RCC 7860 (cell line): ENCODE data around the gene HOXC13.
A peak's percentile ranks its signal among the peaks of the same experiment; 100 is the strongest.

Experiments
- DNase-seq: peaks from one replicate; pipeline ENCODE4 v3.0.0-alpha.2; 2015; ENCODE audit warnings: low spot score
- FAIRE-seq: peaks from 2 replicates; lab custom pipeline; 2012; peaks lifted over from hg19 to GRCh38; lab: Jason Lieb, UNC

HOXC13 gene

DNA sequence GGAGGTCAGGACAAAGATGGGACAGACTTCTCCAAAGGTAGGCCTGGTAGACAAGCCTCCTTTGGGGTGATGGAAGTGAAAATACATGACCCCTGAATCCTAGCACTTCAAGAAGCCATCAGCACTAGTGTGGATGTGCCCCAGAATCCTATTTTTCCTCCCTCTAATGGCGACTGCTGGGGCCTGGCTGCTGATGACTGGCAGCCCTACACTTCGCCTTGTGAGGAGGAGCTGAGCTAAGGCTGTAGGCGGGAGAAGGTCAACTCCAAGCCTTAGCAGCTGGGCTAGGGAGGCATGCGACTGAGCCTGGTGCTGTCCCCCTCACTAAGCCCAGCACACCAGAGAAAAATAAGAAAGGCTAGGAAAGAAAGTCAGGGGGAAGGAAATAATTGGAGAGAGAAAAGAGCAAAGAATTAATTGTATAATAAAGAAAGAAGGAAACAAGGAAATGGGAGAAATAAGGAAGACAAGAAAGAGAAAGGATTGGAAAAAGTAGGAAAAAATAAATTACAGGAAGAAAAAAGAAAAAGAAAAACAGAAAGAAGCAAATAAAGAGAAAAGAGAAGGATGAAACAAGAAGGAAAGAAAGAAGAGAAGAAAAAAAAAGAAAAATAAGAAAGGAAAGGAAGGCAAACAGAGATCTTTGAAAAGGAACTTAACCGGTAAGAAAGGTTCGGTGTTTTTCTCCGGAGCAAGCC, 41.6 kb downstream of the HOXC13 start:
- no peak for FAIRE-seq

DNA sequence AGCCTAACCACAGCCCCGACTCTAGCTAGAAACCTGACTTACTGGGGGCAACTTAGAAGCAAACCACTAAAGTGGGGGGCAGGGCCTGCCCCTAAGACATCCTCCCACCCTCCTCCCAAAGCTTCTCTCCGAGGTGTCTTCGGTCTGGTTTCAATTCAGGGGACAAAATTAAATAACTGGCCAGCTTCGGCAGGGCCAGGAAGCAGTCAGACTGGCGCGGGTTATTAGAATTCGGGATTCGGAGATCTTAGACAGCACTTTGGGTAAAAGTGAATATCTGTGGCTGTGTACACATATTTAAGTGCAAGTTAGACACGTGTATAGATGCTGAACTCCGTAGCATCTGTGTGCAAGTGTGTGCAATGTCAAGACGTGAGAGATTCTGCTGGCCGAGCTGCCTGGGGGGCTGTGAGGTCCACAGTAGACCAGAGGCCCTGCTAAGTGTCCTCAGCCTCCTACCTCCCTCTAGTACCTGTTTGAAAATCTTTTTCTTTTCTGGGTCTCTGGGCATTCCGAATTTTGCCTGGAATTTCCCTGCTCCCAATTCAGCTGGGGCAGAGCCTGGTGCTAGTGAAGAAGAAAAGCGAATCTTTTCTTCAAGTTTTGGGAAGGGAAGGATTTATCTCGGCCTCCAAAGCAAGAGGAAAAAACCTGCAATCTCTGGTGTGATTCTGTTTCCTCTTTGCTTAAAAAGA, 42.3 kb downstream of the HOXC13 start:
- DNase-seq (no peak), FAIRE-seq (no peak)

More for the DNA sequence above, 41.6 kb downstream of the HOXC13 start:
- no peak for DNase-seq

DNA sequence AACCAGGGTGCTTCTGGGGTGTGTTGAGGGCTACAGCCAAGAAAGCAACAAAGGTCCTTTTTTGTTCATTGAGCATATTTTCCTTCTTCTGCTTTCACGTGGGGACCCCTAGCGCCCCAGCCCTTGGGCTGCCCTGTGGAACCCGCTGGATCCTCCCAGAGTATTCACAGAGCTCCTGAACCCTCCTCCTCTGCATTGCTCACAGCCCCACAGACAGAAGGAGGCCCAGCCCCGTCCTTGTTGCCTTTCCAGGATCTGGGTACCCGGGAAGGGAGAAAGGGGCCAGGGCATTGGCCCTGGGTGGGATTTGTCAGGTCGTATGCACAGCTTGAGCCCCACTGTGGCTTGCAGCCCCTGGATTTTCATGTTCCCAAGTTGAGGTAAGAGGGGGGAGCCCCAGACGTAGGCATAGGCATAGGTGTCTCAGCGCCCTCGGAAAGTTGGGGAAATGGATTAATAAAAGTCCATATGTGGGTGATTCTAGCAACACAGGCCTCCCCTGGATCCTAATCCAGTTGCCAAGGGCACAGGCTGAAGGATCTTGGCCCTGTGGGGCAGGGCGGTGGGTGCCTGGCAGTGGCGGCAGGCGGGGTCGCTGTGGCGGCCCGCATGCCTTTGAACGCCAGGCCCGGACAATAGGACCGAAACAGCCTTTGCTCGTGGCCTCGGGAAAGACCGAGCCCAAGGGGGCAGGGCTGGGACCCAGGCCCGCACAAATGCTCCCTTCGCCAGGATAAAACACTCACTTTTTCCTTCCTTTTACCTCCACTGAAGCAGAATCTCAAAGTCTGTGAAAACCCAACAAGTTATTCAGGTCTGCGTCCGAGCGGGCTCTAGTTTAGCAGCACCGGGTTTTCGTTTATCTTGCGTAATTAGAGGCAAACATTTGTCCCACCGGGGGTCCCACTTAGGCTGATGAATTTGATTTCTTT, 43.3 kb downstream of the HOXC13 start:
- no peak for FAIRE-seq
- DNase-seq: no peak

DNA sequence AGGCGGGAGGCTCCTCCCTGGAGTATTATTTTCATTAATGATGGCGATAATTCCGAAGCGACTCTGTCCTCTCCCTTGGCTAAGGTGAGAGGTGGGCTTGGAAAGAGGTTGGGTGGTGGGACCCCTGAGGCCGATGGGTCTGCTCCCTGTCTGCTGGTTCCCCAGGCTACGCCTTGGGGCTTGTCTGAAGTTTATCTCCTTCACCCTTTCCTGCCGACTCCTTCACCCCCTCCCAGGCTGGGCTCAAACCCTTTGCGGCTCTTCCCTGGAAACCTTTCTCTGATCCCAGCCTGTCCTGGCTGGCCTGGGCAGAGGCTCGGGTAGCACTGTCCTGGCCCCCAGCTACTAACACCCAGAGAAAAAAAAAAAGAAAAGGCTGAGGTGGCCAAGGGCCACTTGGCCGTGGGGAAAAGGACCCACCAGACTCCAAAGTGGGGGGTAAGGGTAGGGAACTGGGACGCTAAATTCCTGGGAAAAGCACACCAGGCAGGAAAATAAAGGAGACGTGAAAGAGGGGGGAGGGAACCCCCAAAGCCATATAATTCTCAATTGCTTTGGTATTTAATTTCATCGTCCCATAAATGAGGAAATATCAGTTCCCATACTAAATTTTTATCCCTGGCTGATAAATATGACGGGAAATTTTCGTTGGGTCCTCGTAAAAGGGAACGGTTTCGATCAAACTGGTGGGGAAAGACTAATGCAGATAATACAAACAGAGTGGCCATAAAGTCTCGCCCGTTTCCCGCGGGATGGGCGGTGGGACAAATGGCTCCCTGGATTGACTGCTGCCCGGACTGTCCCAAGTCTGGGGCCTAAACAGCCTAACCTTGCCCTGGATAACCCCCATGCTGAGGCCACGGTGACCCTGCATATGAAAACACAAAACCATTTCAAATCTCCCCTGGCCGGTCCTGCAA, 44.3 kb downstream of the HOXC13 start:
- DNase-seq (no peak), FAIRE-seq (no peak)

DNA sequence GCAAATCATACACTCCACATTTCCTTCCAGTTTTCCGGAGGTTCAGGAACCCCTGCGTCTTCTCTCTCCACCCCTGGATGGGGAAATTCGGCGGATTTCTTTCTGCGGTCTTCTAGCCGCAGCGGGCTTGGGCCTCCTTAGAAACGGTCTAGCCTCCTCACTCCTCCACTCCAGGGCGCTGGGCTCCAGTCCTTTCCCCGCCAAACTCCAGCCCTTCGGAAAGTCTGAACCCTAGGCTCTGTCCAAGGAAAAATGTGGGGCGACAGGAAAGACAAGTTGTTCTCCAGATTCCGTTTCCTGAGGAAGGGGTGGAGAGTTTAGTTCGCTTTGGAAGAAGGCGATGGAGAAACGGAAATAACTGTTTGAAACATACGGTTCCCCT, 44.9 kb downstream of the HOXC13 start:
- FAIRE-seq: no peak
- no peak for DNase-seq

DNA sequence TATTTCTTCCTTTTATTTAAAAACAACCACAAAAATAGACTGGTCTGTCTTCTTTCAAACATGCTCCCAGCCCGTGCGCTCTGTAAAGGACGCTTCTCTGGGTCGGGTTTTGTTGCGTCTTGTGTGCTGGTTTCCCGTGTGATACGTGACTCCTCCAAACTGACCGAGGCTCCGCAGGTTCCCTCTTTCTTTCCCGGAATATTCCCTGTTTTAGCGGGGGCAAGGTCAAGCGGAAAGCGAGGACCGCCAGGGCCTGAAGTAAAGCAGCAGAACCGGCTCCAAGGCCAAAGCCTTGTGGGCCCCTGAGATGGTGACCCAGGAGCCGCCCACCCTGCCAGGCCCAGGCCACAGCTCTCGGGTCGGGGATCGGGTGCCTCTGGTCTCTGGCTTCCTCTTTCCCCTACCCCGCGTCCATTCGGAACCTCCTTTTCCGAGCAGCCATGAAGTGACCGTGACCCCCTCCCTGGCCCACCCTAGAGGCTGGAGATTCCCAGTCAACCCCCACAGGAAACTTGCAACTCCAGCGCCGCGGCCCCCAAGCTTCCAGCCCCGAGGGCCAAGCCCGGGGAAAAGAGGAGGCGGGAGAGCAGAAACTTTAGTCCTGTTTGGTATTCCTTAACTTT, 45.4 kb downstream of the HOXC13 start:
- FAIRE-seq (no peak), DNase-seq (no peak)

DNA sequence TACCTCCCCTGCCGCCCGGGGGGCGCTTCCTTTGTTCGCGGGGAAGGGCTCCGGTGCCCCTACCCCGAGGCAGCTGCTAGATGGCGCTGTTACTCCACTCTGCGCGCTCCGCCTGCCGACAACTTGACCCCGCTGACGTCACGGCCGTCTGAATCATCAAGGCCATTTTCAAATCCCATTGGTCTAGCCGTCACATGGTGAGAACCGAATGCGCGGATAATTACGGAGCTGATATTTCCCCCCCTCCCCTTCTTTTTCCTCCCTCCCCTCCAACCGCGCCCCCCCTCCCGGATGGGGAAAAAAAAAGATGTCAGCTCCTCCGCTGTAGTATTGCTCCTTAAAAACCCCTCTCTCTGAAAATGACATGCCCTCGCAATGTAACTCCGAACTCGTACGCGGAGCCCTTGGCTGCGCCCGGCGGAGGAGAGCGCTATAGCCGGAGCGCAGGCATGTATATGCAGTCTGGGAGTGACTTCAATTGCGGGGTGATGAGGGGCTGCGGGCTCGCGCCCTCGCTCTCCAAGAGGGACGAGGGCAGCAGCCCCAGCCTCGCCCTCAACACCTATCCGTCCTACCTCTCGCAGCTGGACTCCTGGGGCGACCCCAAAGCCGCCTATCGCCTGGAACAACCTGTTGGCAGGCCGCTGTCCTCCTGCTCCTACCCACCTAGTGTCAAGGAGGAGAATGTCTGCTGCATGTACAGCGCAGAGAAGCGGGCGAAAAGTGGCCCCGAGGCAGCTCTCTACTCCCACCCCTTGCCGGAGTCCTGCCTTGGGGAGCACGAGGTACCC, 46.5 kb downstream of the HOXC13 start, which contains the start of gene HOXC10:
TSS of gene HOXC10 (plus strand) at position 246 of the 791 bp plus-strand sequence. CDS start at position 360, 114 bp downstream.
- DNase-seq: peak; percentile 77
- no peak for FAIRE-seq

DNA sequence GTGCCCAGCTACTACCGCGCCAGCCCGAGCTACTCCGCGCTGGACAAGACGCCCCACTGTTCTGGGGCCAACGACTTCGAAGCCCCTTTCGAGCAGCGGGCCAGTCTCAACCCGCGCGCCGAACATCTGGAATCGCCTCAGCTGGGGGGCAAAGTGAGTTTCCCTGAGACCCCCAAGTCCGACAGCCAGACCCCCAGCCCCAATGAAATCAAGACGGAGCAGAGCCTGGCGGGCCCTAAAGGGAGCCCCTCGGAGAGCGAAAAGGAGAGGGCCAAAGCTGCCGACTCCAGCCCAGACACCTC, 47.0 kb downstream of the HOXC13 start:
- DNase-seq (no peak), FAIRE-seq (no peak)

DNA sequence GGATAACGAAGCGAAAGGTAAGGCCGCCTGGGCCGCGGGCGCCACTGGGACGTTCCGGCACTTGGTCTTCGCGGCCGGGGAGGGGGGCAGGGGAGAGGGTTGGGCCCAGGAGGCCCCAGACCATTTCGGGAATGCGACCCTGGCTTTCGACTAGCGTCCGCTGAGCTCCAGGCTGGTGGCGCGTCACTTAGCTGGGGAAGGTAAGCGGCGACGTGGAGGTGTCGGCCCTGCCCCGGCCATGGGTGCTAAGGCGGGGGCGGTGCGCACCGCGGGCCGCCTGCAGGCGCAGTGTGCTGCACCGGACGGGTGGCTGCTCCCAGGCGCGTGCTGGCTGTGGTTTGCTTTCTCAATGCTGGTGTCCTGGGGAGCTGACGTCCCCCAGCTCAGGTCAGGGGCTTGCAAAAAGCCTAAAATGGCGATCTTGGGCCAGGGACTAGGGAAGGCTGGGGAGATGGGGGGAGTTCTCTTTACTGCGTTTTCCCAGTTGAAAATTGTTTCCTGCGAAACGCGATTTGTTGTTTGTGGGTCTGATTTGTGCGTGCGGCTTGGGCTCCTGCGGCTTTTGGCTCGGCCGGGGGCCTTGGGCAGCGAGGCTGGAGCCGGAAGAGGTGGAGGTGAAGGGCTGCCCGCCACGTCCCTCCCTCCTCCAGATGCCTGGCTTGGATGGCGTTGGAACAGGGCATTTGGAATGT, 47.5 kb downstream of the HOXC13 start:
- no peak for FAIRE-seq
- peak; percentile 51 for DNase-seq

DNA sequence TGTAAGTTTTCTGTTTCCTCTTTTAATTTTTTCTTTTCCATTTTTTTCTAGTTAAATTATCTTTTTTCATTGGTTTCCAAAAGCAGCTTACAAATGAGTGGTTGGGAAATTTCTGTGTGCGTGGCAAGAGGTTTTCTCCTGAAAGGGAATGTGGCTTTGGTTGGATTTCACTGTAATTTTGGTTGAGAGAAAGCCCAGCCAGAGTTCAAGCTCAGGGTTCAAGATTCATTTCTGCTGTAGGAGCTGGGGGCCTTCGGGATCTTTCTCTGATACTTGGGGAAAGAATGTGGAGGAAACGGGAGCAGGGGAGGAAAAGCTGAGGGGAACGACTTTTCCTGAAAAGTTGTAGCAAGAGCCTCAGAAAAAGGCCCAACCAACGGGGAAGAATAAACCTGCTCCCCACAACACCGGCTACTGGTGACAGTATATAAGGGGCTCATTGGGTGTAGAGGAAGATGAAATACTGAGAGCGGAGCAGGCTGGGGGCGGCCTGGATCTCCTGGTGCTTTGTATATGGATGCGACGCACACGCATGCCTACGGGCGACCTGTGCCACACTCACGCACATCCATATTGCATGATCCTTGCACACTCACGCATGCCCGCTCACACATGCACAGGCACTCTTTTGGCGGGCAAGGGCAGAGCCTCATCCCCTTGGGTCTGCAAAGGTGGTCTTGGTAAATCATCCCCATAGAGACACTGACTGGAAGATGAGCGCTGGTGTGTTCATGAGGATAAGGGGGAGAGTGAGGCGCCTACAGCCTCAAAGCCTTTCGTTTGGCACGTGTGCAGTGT, 48.3 kb downstream of the HOXC13 start:
- DNase-seq (no peak), FAIRE-seq (no peak)

DNA sequence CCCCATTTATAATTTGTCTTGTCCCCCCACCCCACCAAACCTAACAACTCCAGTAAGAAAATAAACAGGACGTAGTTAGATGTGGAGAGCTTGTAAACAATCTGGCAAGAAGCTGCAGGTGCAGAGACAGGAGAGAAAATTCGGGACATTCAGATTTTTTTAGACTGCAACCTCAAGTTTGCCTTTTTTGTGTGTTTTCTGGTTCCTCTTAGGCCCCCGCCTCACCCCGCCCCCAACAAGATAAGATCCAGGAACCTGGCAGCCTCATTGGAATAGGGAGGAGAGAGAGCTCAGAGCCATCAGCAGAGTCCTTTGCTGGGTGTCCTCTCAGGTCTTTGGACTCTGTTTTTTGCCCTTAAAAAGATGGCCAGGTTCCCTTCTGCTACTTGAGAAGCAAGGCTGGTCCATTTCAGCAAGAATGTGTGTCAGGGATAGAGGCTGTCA, 49.2 kb downstream of the HOXC13 start:
- FAIRE-seq: no peak

DNA sequence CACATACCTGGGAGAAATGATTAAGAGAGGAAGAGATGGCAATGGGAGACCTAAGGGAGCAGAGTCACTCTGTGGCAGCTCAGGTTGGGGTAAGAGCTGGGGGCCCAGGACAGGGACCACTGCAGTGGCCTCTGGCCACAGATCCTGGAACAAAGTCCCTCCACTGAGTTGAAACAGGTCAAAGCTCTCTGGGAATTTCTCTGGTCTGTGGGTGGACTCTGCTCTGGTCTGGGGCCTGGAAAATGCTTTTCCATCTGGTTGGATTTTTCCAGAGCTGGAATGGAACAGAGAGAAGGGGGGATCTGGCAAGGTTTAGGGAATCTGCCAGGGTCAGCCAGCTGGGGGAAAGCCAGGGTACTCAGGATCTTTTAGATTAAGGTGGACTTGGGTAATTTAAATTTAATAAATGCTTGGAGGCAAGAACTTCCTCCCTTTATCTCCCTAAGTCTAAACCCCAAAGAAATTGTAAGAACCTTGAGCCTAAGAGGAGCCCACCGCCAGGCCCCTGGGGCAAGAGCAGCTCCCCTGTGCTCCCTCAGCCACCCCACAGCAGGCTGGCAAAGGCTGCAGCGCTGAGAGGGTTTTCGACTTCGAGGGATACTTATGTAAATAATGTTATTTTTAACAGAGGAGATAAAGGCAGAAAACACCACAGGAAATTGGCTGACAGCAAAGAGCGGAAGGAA, 50.1 kb downstream of the HOXC13 start:
- FAIRE-seq: no peak

More for the DNA sequence above, 49.2 kb downstream of the HOXC13 start:
- no peak for DNase-seq

DNA sequence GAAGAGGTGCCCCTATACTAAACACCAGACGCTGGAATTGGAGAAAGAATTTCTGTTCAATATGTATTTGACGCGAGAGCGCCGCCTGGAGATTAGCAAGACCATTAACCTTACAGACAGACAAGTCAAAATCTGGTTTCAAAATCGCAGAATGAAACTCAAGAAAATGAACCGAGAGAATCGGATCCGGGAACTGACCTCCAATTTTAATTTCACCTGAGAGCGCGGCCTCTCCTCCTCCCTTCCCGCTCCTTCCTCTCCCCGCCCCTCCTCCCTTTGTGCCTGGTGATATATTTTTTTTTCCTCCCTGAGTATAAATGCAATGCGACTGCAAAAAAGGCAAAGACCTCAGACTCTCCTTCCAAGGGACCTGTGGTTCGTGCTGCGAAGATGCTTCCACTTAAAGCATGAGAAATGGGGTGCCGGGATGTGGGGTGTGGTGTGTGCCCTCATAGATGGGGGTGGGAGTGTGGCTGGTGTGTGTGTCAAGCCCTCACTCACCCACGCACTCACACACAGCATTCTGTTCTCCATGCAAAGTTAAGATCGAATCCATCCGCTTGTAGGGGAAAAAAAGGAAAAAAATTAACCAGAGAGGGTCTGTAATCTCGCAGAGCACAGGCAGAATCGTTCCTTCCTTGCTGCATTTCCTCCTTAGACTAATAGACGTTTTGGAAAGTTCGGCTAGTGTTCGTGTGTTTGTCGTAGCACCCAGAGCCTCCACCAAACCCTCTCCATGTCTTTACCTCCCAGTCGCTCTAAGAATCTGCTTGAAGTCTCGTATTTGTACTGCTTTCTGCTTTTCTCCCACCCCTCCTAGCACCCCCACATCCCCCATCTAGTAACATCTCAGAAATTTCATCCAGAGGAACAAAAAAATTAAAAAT, 50.8 kb downstream of the HOXC13 start:
- DNase-seq (no peak), FAIRE-seq (no peak)

More for the DNA sequence above, 50.1 kb downstream of the HOXC13 start:
- no peak for DNase-seq

DNA sequence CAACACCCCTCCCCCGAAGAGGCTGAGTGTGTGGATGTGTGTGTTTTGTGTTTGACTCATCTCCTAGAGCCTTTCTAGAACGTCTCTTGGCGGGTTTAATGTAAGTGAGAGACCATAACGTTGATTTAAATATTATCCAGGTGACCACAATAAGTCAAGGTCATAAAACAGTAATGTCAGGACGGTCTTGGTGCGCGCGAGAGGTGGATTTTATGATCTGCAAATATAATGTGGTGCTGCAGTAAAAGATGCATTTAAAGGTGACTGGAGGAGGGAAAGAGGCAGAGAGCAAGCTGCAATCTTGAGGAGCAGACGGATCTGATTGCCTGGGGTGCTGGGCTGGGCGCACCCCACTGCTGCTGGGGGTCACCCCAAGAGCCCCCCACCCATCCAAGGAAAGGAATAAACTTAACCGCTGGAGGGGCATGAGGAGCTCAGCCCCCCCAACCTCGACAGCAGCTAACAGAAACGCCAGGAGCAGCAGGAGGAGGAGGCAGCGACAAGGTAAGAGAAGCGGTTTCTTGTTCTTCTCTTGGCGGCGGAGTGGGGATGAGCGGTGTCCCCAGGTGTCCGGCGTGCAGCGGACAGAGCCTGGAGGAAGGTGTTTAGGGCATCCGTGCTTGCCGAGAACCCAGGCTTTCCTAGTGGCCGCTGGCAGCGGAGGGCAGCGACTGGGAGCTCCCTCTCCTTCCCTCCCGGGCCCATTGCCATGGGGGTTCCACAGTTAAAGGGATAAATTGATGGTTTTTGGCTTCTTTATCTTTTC, 51.9 kb downstream of the HOXC13 start:
- DNase-seq (peak; percentile 49), FAIRE-seq (peak; percentile 90)

DNA sequence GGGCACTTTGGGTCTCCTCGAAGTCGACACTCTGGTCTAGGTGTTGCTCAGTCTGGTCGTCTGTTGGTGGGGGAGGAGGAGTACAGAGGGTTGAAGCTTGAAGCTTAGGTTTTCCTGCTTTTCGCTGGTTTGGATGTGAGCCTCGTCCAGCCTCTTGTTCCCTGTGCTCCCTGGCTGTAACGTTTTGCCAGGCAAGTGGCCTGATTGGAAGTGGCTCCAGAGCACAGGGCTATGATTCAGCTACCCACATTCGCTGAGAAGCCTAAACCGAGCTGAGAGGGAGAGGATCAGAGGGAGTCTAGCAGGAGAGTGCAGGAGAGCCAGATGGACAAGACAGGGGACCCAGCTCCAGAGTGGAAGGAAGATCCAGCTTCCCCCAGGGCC, 52.4 kb downstream of the HOXC13 start:
- peak; percentile 81 for FAIRE-seq
- peak; percentile 67 for DNase-seq
